Myocyte (in vitro differentiated cells): ENCODE measurements around the gene COX7B2. TPM values are rescaled to one million over a fixed set of nuclear protein-coding genes. Genes with fewer than 3 reads are reported as not detected.

Experiments used
- DNase-seq: peaks from one replicate; pipeline ENCODE4 v3.0.0-alpha.2; 2012; ENCODE audit warnings: low read depth
- polyA plus RNA-seq: library from polyadenylated mRNA; unstranded; fragments of >200 nt; gene quantifications from one replicate; pipeline ENCODE4 v1.2.1, GENCODE V29; 2012; ENCODE audit warnings: missing spikeins
- total RNA-seq: library from RNA; depleted of rRNA; stranded (reverse); fragments of >200 nt; gene quantifications from 2 replicates; pipeline ENCODE4 v1.2.3, GENCODE V29; 2014

Gene COX7B2, protein sequence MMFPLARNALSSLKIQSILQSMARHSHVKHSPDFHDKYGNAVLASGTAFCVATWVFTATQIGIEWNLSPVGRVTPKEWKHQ
- not detected in 2 replicates for total RNA-seq
- polyA plus RNA-seq, result not detected

DNA sequence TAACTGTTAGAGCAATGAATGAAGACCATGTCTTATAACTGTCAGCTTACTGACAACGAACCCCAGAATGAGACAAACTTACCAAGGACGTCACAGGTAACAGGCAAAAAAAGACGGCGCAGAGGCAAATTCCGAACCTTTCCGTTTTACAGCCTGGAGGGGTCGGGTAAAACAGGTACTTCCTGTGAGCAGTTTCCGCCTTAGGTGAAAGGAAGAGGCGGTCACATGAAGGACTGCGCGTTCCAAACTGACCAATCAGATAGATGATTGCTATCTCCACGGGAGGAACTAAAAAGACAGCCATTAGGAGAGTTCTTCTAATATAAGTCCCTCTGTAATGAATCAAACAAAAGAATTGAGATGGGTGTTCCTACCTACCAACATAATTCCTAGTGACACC is at the start of gene COX7B2:
TSS of gene COX7B2 (minus strand) at position 168 of the 400 bp plus-strand sequence. CDS start 174,053 bp downstream, outside the sequence.
- DNase-seq, result no peak

DNA sequence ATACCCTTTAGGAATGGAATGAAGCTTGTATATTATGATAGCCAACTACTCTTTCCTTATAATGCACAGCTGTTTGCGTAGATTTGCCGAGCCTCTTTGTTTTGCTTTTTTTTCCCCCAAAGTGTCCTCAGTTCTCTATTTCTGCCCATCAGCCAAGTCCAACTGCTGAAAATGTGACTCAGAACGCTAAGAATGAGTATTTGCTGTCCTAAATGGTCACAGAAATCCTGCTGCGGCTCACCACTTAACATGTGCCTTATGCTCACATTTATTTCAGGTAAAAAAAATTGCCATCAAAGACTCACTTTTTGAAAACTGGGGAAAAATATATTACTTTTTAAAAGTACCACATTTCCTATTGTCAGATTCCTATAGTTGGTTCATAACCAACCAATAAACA is 47.4 kb upstream of the COX7B2 start:
- no peak for DNase-seq

DNA sequence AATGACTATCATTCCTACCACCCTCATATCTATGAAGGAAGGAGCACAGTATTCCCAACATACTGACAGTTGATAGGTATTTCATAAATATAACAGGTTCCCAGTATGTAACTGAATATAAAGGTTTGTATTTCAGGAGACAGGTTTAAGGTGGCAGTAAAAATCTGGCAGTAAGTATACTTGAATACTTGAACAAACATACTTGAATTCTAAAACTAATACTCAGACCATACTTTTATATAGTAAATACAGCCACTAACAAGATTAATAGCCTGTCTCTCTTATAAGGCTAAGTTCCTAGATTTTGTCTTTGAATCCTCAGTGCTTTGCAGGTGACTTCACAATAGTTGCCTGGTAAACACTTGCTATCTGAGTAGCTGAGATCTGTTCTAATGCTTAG is 46.6 kb upstream of the COX7B2 start:
- DNase-seq, result no peak

GRCh38 chr4:46954643-46955042 is 45.6 kb upstream of the COX7B2 start:
- no peak for DNase-seq

DNA sequence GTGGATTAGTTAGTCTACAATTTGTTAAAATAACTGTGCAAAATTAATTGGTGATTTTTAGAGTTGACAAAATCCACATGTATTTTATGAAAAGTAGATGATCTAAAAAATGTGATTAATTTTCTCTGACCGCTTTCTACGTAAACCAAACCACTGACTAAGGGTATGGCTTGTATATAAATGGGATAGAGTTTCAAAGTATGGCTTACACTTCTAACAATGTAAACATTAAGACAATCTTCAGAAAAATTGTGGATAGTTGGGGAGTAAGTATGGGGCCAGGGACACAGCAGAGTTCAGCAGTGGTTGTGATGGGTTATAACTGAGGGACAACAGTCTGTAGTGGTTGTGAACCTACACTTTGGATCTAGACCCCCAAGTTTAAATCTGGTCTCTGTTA is 44.5 kb upstream of the COX7B2 start:
- no peak for DNase-seq

GRCh38 chr4:46952451-46952850 is 43.4 kb upstream of the COX7B2 start:
- DNase-seq, result no peak

GRCh38 chr4:46950826-46951225 is 41.8 kb upstream of the COX7B2 start:
- DNase-seq, result no peak

DNA sequence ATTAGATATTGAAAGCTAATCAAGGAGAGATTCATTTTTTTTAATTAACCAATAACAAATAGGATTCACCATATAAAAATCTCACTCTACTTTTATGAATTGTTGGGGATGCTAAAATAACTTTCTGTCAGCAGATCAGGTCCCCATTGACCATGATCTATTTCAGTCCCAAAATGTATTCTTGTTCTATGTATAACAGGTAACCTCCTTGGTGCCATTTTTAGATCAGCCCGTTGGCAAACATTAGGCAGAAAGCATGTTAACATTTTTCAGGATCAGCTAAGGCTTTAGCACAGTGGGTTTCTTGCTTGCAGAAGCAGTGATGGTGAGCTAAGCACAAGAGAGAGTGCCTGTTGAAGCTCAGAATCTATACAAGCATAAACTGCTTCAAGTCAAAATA is 40.8 kb upstream of the COX7B2 start:
- DNase-seq, result no peak

- DNase-seq, result no peak
Measured at GRCh38 chr4:46947541-46947940, 38.5 kb upstream of the COX7B2 start.

DNA sequence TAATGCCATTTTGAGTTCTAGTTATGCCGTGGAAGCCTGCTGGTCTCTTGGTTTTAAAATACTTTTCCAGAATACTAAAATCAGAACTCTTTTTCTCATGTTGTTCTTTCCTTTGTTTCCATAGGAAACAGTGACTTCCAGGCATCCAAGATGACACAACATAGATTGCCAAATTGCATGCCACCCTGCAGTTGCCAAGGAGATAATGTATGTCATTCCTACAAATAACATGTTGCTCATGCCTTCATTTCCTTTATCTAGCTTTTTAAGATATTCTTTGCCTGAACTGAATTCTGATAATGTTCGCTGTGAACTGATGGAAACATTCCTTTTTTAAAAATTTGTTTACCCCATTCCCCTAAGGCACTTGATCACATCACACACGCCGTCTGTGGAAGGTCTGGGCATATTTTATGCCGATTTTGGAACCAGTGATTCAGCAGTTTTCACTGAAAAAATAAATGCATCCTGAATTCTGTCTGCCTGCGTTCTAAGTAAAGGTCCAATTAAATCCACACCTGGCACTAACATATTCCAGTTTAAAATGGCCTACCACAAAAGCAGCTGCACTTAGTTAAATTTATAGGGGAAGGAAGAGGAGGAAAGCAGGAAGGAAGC is 38.0 kb upstream of the COX7B2 start:
- DNase-seq, result no peak

DNA sequence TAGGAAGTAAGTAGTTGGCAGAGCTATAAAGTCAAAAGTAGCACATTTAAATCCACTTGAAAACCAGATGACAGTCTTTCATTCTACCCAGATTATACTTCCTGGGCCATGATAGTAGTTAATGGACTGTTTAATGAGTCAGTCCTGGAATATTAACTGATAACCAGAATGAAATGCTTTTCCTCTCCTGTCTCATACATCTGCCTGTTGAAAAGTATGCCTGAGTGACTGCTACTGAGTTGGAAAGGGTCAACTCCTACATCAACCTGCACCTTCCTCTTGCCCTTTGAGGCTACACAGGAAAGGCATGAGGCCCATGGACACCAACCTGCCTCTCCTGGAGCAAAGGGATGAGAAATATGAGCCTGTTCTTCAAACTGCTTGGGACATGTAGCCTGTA is 36.0 kb upstream of the COX7B2 start:
- no peak for DNase-seq

GRCh38 chr4:46944345-46944744 is 35.3 kb upstream of the COX7B2 start:
- DNase-seq, result no peak

- no peak for DNase-seq
Measured at GRCh38 chr4:46937493-46937892, 28.4 kb upstream of the COX7B2 start.

GRCh38 chr4:46934726-46935125 is 25.7 kb upstream of the COX7B2 start:
- DNase-seq, result no peak

- DNase-seq, result no peak
Measured at GRCh38 chr4:46933686-46934085, 24.6 kb upstream of the COX7B2 start.

DNA sequence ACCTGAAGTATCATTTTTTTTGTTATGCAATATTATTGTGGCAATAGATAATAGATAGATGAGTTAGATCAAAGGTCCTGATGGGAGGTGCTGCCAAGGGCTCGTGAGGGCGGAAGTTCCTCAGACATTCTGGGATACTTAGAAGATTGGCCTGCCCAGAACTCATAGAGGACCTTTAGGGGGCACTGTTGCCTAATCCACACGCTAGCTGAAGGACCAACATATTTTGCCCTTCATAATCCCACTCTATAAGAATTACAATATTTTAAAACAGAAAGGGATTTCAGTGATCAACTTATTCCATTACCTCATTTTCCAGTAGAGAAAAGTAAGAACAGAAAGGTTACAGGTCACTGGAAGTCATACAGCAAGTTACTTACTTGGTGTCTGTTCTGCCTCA is 22.9 kb upstream of the COX7B2 start:
- peak; percentile 57 for DNase-seq

GRCh38 chr4:46930891-46931290 is 21.8 kb upstream of the COX7B2 start:
- no peak for DNase-seq

GRCh38 chr4:46927201-46927600 is 18.2 kb upstream of the COX7B2 start:
- DNase-seq, result no peak

- DNase-seq, result no peak
Measured at GRCh38 chr4:46924789-46925529, 15.9 kb upstream of the COX7B2 start.

DNA sequence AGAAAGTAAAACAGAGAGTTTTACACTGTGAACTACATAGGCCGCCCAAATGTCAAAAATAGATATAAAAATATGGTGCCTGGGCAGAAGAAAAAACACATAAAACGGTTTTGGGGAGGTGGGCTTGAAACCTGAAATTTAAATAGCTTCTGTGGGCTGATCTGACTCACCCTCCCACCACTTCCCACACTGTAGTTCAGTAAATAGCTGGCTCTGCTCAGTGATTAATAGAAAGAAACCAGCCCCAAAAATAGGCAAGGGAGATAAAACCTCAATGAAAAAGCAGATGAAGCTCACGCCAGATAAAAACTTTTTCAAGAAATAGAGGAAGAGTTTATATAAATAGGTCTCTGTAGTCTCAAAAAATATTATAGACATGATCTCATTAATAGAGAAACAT is 13.2 kb upstream of the COX7B2 start:
- no peak for DNase-seq

DNA sequence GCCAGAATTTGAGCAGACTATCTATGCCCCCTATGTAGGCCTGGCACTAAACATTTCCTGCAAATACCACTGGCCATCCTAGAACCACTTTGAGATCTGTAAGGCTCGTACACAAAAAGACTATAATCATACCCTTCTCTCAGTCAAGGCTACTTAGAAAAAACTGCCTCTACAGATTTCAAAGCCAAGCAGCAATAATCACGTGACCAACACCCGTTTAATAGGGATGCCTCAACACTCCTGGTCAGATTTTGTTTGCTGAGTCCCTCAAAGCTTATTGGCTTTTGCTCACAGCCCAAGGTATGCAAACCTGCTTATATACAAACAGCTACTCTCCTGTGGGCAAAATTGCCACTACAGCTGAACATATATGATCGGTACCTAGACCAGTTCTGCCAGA is 897 bp downstream of the COX7B2 start:
- no peak for DNase-seq

DNA sequence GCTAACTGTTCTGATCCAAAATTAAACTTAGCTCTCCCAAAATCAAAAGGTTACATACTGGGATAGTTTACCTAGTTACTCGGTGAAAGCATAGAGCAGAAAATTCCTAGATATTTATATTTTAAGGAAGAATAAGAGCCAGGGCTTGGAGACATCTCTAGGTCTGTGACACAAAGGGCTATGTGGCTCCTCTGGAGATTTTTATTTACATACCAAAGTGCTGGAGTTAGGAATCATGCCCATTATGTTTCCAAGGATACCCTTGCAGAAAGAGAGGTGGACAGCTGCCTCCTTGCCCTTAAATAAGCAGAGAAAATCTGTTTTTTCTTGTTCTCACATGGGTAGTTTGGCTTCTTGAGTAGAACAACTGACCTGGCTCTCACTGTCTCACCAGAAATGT is 9.0 kb downstream of the COX7B2 start:
- DNase-seq, result no peak

- DNase-seq, result peak; percentile 2
Measured at GRCh38 chr4:46894826-46895225, 14.2 kb downstream of the COX7B2 start.
